Daoy (cell line): ENCODE results near the gene EARS2. TPM values are rescaled to one million over a fixed set of nuclear protein-coding genes. Genes with fewer than 3 reads are reported as not detected.
"Not testable (repeated sequence)": the region's sequence is repeated elsewhere in the genome, so short reads cannot be mapped to it uniquely, and the experiment has no call there.

Experiments used
- DNase-seq: peaks from one replicate; pipeline ENCODE4 v3.0.0-alpha.2; 2015; ENCODE audit warnings: low read depth
- total RNA-seq: library from RNA; depleted of rRNA; stranded (reverse); fragments of >200 nt; shearing (Covaris generic); gene quantifications from 2 replicates; pipeline ENCODE4 v1.2.3, GENCODE V29; 2014; rRNA removed

The EARS2 gene
- total RNA-seq, result 51.3 and 60.9 TPM in 2 replicates

- peak; percentile 97 for DNase-seq
These were observed at the start of gene EARS2, which contains the start of gene UBFD1 for GRCh38 chr16:23556881-23557778. Gene EARS2 (minus strand): TSS chr16:23557350. CDS start chr16:23557343, 7 bp downstream. Gene UBFD1 (plus strand): TSS chr16:23557727. CDS start chr16:23557743, 16 bp downstream.

- peak; percentile 29 for DNase-seq
These were observed 40.0 kb upstream of the EARS2 start for GRCh38 chr16:23597003-23597756.

GRCh38 chr16:23595951-23596720, 39.0 kb upstream of the EARS2 start, which contains the start of gene NDUFAB1:
Gene NDUFAB1 (minus strand): TSS chr16:23596316. CDS start chr16:23596290, 26 bp downstream.
- peak; percentile 91 for DNase-seq

GRCh38 chr16:23595246-23595950, 38.2 kb upstream of the EARS2 start:
- DNase-seq, result no peak

GRCh38 chr16:23594186-23594585, 37.0 kb upstream of the EARS2 start:
- DNase-seq, result no peak

- DNase-seq, result no peak
These were observed 33.0 kb upstream of the EARS2 start for GRCh38 chr16:23590181-23590580.

GRCh38 chr16:23587726-23588125, 30.6 kb upstream of the EARS2 start:
- DNase-seq, result peak; percentile 45

- DNase-seq, result no peak
These were observed 27.3 kb upstream of the EARS2 start for GRCh38 chr16:23584186-23585076.

- DNase-seq, result not testable (repeated sequence)
These were observed 26.1 kb upstream of the EARS2 start for GRCh38 chr16:23583271-23583670.

- no peak for DNase-seq
These were observed 24.6 kb upstream of the EARS2 start for GRCh38 chr16:23581764-23582163.

- DNase-seq, result no peak
These were observed 23.2 kb upstream of the EARS2 start for GRCh38 chr16:23580391-23580790.

- DNase-seq, result no peak
These were observed 22.2 kb upstream of the EARS2 start for GRCh38 chr16:23579371-23579770.

- DNase-seq, result no peak
These were observed 21.1 kb upstream of the EARS2 start for GRCh38 chr16:23578101-23578830.

- no peak for DNase-seq
These were observed 20.3 kb upstream of the EARS2 start for GRCh38 chr16:23577493-23577892.

GRCh38 chr16:23575834-23576233, 18.7 kb upstream of the EARS2 start:
- DNase-seq, result no peak

- no peak for DNase-seq
These were observed 16.7 kb upstream of the EARS2 start for GRCh38 chr16:23573817-23574216.

- DNase-seq, result no peak
These were observed 15.2 kb upstream of the EARS2 start for GRCh38 chr16:23572394-23572793.

- no peak for DNase-seq
These were observed 14.7 kb upstream of the EARS2 start for GRCh38 chr16:23571895-23572294.

- no peak for DNase-seq
These were observed 14.0 kb upstream of the EARS2 start for GRCh38 chr16:23570992-23571632.
